ENCODE data around the gene PLSCR5. TPM values are rescaled to one million over a fixed set of nuclear protein-coding genes. Genes with fewer than 3 reads are reported as not detected.
A peak's percentile ranks its signal among the peaks of the same experiment; 100 is the strongest.

The PLSCR5 gene
- total RNA-seq, 4 donors from 2014 or later = not detected

- Histone ChIP-seq H3K27ac (peak overlapping the region; percentile 10 to 35 (median 19)), H3K36me3 (no peaks in the 10 kb centered on the region), H3K9me3 (no peaks in the 10 kb centered on the region), H3K4me3 (no peak overlapping the region), H3K27me3 (no peaks in the 10 kb centered on the region), H3K4me1 (peaks cover 7 to 19% (median 10%) of the 10 kb centered on the region in 4 donors)
- in situ Hi-C loops (cut with MboI; ENCODE audit: low pct_ligation_motif_present in 1 of 4, low pct_unique_long_range_greater_than_20kb in 1 of 4, low sequenced_read_pairs in 3 of 4) = no loop called here
- DNase-seq = peak; percentile 37
- no peak for TF ChIP-seq POLR2A (IDR thresholded peaks at IDR 0.05)
- TF ChIP-seq CTCF (IDR thresholded peaks at IDR 0.05) = no peak
- no peak for TF ChIP-seq EP300 (IDR thresholded peaks at IDR 0.05; ENCODE audit: low read depth)
- no peak for TF ChIP-seq POLR2AphosphoS5 (IDR thresholded peaks at IDR 0.05)
- intact Hi-C loops (cut with DNase I; ENCODE audit: low total_unique reads) = no loop called here
- WGBS, 2 donors (ENCODE audit: low coverage in 1 of 2) = 64 to 85% methylated on average over 4 to 5 of the region's 5 CpGs
Observed at GRCh38 chr3:146550743-146551510, 54.2 kb downstream of the PLSCR5 start.

- Histone ChIP-seq H3K4me3 (no peak overlapping the region), H3K27me3 (no peaks in the 10 kb centered on the region), H3K9me3 (no peaks in the 10 kb centered on the region), H3K36me3 (no peaks in the 10 kb centered on the region), H3K4me1 (peaks cover 7 to 21% (median 10%) of the 10 kb centered on the region in 4 donors), H3K27ac (peak overlapping the region in 2 of 4 donors; percentile 14 to 24)
- TF ChIP-seq POLR2A (IDR thresholded peaks at IDR 0.05) = no peak
- TF ChIP-seq EP300 (IDR thresholded peaks at IDR 0.05; ENCODE audit: low read depth) = no peak
- TF ChIP-seq POLR2AphosphoS5 (IDR thresholded peaks at IDR 0.05) = no peak
- TF ChIP-seq CTCF (IDR thresholded peaks at IDR 0.05) = no peak
- in situ Hi-C loops (cut with MboI; ENCODE audit: low pct_ligation_motif_present in 1 of 4, low pct_unique_long_range_greater_than_20kb in 1 of 4, low sequenced_read_pairs in 3 of 4) (no loop called here), intact Hi-C loops (cut with DNase I; ENCODE audit: low total_unique reads) (no loop called here)
- no peak for DNase-seq
Observed at GRCh38 chr3:146550070-146550615, 55.0 kb downstream of the PLSCR5 start.

GRCh38 chr3:146547235-146547835 is 57.8 kb downstream of the PLSCR5 start:
- Histone ChIP-seq H3K4me3 (no peak overlapping the region), H3K27ac (no peak overlapping the region), H3K27me3 (no peaks in the 10 kb centered on the region), H3K36me3 (no peaks in the 10 kb centered on the region), H3K4me1 (peaks cover 11 to 35% (median 18%) of the 10 kb centered on the region in 4 donors), H3K9me3 (no peaks in the 10 kb centered on the region)
- DNase-seq = no peak
- TF ChIP-seq POLR2AphosphoS5 (IDR thresholded peaks at IDR 0.05) = no peak
- in situ Hi-C loops (cut with MboI; ENCODE audit: low pct_ligation_motif_present in 1 of 4, low pct_unique_long_range_greater_than_20kb in 1 of 4, low sequenced_read_pairs in 3 of 4) = no loop called here
- intact Hi-C loops (cut with DNase I; ENCODE audit: low total_unique reads) = no loop called here

GRCh38 chr3:146546366-146546965 is 58.7 kb downstream of the PLSCR5 start:
- DNase-seq = no peak
- no peak for TF ChIP-seq CTCF (IDR thresholded peaks at IDR 0.05)
- Histone ChIP-seq H3K27ac (no peak overlapping the region), H3K9me3 (no peaks in the 10 kb centered on the region), H3K27me3 (no peaks in the 10 kb centered on the region), H3K4me1 (peaks cover 15 to 43% (median 25%) of the 10 kb centered on the region in 4 donors), H3K36me3 (no peaks in the 10 kb centered on the region), H3K4me3 (no peak overlapping the region)
- intact Hi-C loops (cut with DNase I; ENCODE audit: low total_unique reads) = no loop called here
- in situ Hi-C loops (cut with MboI; ENCODE audit: low pct_ligation_motif_present in 1 of 4, low pct_unique_long_range_greater_than_20kb in 1 of 4, low sequenced_read_pairs in 3 of 4) = no loop called here
- 76 to 79% methylated on average over 1 of the region's 1 CpG for WGBS, 2 donors (ENCODE audit: low coverage in 1 of 2)

Data from transverse colon (tissue), 4 donors.